Endothelial cell of umbilical vein (primary cell): ENCODE results near the gene CHRM4. TPM values are rescaled to one million over a fixed set of nuclear protein-coding genes. Genes with fewer than 3 reads are reported as not detected.

ENCODE experiments used
- BruUV-seq: library from RNA; stranded (reverse); fragments of 400-500 nt; replicated peaks from 2 replicates; lab custom pipeline; 2021; lab: Mats Ljungman, UMichigan
- CTCF ChIA-PET: fragments of 300-600, 350-600 bp; sonication (Branson Sonifier 250); formaldehyde crosslinking; loops from one replicate; lab custom pipeline; 2021; ENCODE audit warnings: antibody characterized with exemption, inconsistent platforms; lab: Charles Lee
- POLR2A ChIA-PET: fragments of 300-600, 350-600 bp; sonication (Branson Sonifier 250); formaldehyde crosslinking; loops from one replicate; lab custom pipeline; 2021; ENCODE audit warnings: antibody characterized with exemption, inconsistent platforms; lab: Charles Lee
- DNase-seq: peaks from one replicate; pipeline ENCODE4 v3.0.0-alpha.2; 2011; ENCODE audit warnings: low read depth, low spot score
- FAIRE-seq: peaks from 2 replicates; lab custom pipeline; 2011; peaks lifted over from hg19 to GRCh38; lab: Jason Lieb, UNC
- H2AFZ ChIP-seq: 2 replicates; pipeline ENCODE4 v1.6.0; 2012; ENCODE audit warnings: low read depth, low read length, control low read depth, inconsistent platforms
- H3K27ac ChIP-seq: 2 replicates; pipeline ENCODE4 v1.5.1; 2011; ENCODE audit warnings: low read depth, mild to moderate bottlenecking, control low read depth, low read length, moderate library complexity; ENCODE audit not compliant: insufficient read depth
- H3K27me3 ChIP-seq, 2 experiments: 2 replicates each; pipeline versions ENCODE4 v1.6.0 to v1.6.1; 2011; ENCODE audit warnings: low read length in 2 of 2, mixed read lengths in 1 of 2; ENCODE audit not compliant: control insufficient read depth in 2 of 2, insufficient read depth in 2 of 2
- H3K36me3 ChIP-seq, 2 experiments: 2 replicates in 1 of 2; 3 replicates in 1 of 2; pipeline ENCODE4 v1.5.1; 2011; ENCODE audit warnings: low read length in 2 of 2, mild to moderate bottlenecking in 1 of 2, moderate library complexity in 1 of 2; ENCODE audit not compliant: control insufficient read depth in 2 of 2, insufficient read depth in 2 of 2; ENCODE audit errors: extremely low read depth in 1 of 2
- H3K4me1 ChIP-seq: 3 replicates; pipeline ENCODE4 v1.5.1; 2011; ENCODE audit warnings: mild to moderate bottlenecking, low read length; ENCODE audit not compliant: control insufficient read depth, insufficient read depth; ENCODE audit errors: extremely low read depth
- H3K4me2 ChIP-seq: 2 replicates; pipeline ENCODE4 v1.6.1; 2011; ENCODE audit warnings: low read length, control low read depth, mixed read lengths; ENCODE audit not compliant: insufficient read depth
- H3K4me3 ChIP-seq, 3 experiments: fragments of 200-600 bp in 1 of 3; sonication (generic), shearing (Covaris generic) in 1 of 3; replicated peaks in 1 of 3; 2 replicates each; pipeline ENCODE4 v1.5.1; 2011 to 2016; ENCODE audit warnings: control low read depth in 3 of 3, low read length in 3 of 3, mild to moderate bottlenecking in 2 of 3, inconsistent platforms in 1 of 3, low read depth in 1 of 3, moderate library complexity in 1 of 3; ENCODE audit not compliant: insufficient read depth in 1 of 3
- H3K79me2 ChIP-seq: 2 replicates; pipeline ENCODE4 v1.6.0; 2012; ENCODE audit warnings: low read length, inconsistent platforms; ENCODE audit not compliant: control insufficient read depth, insufficient read depth
- H3K9ac ChIP-seq: replicated peaks from 2 replicates; pipeline ENCODE3; 2011; ENCODE audit warnings: low read length, control low read depth; ENCODE audit not compliant: insufficient read depth; ENCODE audit errors: extremely low read depth
- H3K9me1 ChIP-seq: replicated peaks from 3 replicates; pipeline ENCODE4 v1.6.0; 2011; ENCODE audit warnings: mild to moderate bottlenecking, low read length; ENCODE audit not compliant: control insufficient read depth, insufficient read depth; ENCODE audit errors: extremely low read depth
- H3K9me3 ChIP-seq: replicated peaks from 2 replicates; pipeline ENCODE4 v1.5.1; 2012; ENCODE audit warnings: low read length, inconsistent platforms; ENCODE audit not compliant: control insufficient read depth, insufficient read depth
- H4K20me1 ChIP-seq: replicated peaks from 2 replicates; pipeline ENCODE3; 2011; ENCODE audit warnings: mild to moderate bottlenecking, low read length; ENCODE audit not compliant: control insufficient read depth, insufficient read depth; ENCODE audit errors: extremely low read depth
- EZH2 ChIP-seq: IDR thresholded peaks from 2 replicates; pipeline ENCODE4 v1.6.1; 2012; ENCODE audit warnings: borderline replicate concordance, low read depth, mild to moderate bottlenecking, moderate library complexity, low read length, inconsistent platforms; ENCODE audit not compliant: severe bottlenecking
- FOS ChIP-seq: IDR thresholded peaks from 2 replicates; pipeline ENCODE4 v1.6.1; 2011; ENCODE audit warnings: mild to moderate bottlenecking, low read length, moderate library complexity, borderline replicate concordance; ENCODE audit not compliant: insufficient read depth
- GATA2 ChIP-seq: IDR thresholded peaks from 2 replicates; pipeline ENCODE4 v1.7.0; 2011; ENCODE audit warnings: low read depth, mild to moderate bottlenecking, moderate library complexity, mixed read lengths, low read length; ENCODE audit not compliant: insufficient read length, insufficient read depth
- JUN ChIP-seq: IDR thresholded peaks from 2 replicates; pipeline ENCODE4 v1.6.1; 2011; ENCODE audit warnings: borderline replicate concordance, low read depth; ENCODE audit not compliant: insufficient read length, insufficient read depth
- MAX ChIP-seq: IDR thresholded peaks from 2 replicates; pipeline ENCODE4 v1.6.1; 2011; ENCODE audit not compliant: insufficient read depth, insufficient read length
- MYC ChIP-seq: IDR thresholded peaks from one replicate; pipeline ENCODE4 v1.6.1; 2011; ENCODE audit warnings: mild to moderate bottlenecking, low read depth, low read length
- POLR2A ChIP-seq: IDR thresholded peaks from 2 replicates; pipeline ENCODE4 v1.6.1; 2012; ENCODE audit warnings: low read depth, mild to moderate bottlenecking, control low read depth, low read length
- POLR2AphosphoS5 ChIP-seq: IDR thresholded peaks from 2 replicates; pipeline ENCODE4 v1.6.1; 2012; ENCODE audit warnings: low read depth, mild to moderate bottlenecking, control low read depth, low read length, moderate library complexity; ENCODE audit not compliant: insufficient read depth
- dilution Hi-C: fragments of 300-500 bp; cut with MboI; formaldehyde crosslinking; loops from one replicate; pipeline ENCODE4 v1.15.0; 2019; ENCODE audit warnings: low sequenced_read_pairs; ENCODE audit not compliant: extremely low pct_ligation_motif_present
- intact Hi-C: fragments of 100-400 bp; cut with micrococcal nuclease; formaldehyde crosslinking; loops from one replicate; pipeline ENCODE4 v1.10.0; 2022
- polyA plus RNA-seq, 4 experiments: library from polyadenylated mRNA; depleted of rRNA in 3 of 4; stranded (reverse) in 3 of 4; unstranded in 1 of 4; fragments of >200 nt; gene quantifications; 2 replicates each; pipeline versions ENCODE4 v1.2.1 to v1.2.3, GENCODE V29; 2011 to 2012; ENCODE audit warnings: missing spikeins in 1 of 4
- total RNA-seq: library from RNA; stranded (reverse); gene quantifications from 2 replicates; pipeline ENCODE4 v1.2.3, GENCODE V29; 2021
- TF ChIP-seq, protein P1 (sequence below), 2 donors: IDR thresholded peaks; 1 replicate in 1 of 2; 2 replicates in 1 of 2; pipeline ENCODE4 v1.5.1; 2011; ENCODE audit warnings: low read length in 2 of 2, mild to moderate bottlenecking in 2 of 2, moderate library complexity in 2 of 2, control low read depth in 1 of 2, inconsistent platforms in 1 of 2, low read depth in 1 of 2; ENCODE audit not compliant: insufficient read depth in 1 of 2; ENCODE audit errors: extremely low read depth in 1 of 2

Gene CHRM4
- total and polyA plus RNA-seq, 2 donors (not counting 3 experiments of a cell fraction or from before 2014, with no cell fraction given), result 0.04 to 0.22 TPM

GRCh38 chr11:46397526-46397925 is 6.0 kb upstream of the CHRM4 start:
- TF ChIP-seq POLR2A, result no peak
- H4K20me1 ChIP-seq, result no peaks in the 10 kb centered on the region
- no peak for FAIRE-seq
- H2AFZ ChIP-seq, result no peak overlapping the region
- H3K9ac ChIP-seq, result no peak overlapping the region
- no peaks in the 10 kb centered on the region for H3K9me1 ChIP-seq
- no peak overlapping the region for H3K4me2 ChIP-seq
- H3K79me2 ChIP-seq, result no peaks in the 10 kb centered on the region
- intact Hi-C loops, result no loop called here
- H3K4me1 ChIP-seq, result no peaks in the 10 kb centered on the region
- no peak overlapping the region for H3K4me3 ChIP-seq
- dilution Hi-C loops, result no loop called here
- peaks cover 0 to 6% of the 10 kb centered on the region in 2 experiments for H3K27me3 ChIP-seq
- H3K36me3 ChIP-seq, result peaks cover 0 to 19% of the 10 kb centered on the region in 2 experiments
- POLR2A ChIA-PET, result no interaction called here
- BruUV-seq, result no TSS peak
- CTCF ChIA-PET, result interaction anchor here (3.7 kb wide), 1 partner anchor 9 kb away, joined by 22 read pairs; no protein-coding TSS in a partner anchor
- no peak overlapping the region for H3K27ac ChIP-seq
- no peak for DNase-seq
- H3K9me3 ChIP-seq, result no peaks in the 10 kb centered on the region

DNA sequence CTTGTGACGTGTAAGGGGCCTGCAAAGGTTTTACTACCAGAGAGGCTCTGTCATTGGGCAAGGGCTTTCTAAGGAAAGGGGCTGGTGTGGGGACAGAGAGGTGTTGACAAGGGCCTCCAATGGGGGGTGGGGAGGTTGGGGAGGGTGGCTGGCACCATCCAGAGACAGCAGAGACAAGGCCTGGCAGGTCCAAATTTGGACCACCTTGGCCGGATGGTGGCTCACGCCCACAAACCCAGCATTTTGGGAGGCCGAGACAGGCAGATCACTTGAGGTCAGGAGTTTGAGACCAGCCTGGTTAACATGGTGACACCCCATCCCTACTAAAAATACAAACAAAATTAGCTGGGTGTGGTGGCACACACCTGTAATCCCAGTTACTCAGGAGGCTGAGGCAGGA is 2.2 kb upstream of the CHRM4 start:
- no peak for TF ChIP-seq EZH2
- no peak for TF ChIP-seq JUN
- no peak for TF ChIP-seq FOS
- TF ChIP-seq MAX, result no peak
- no peak for TF ChIP-seq MYC
- no peak for TF ChIP-seq GATA2
- no peak for TF ChIP-seq POLR2A
- no peak for TF ChIP-seq POLR2AphosphoS5
- TF ChIP-seq, protein P1, sequence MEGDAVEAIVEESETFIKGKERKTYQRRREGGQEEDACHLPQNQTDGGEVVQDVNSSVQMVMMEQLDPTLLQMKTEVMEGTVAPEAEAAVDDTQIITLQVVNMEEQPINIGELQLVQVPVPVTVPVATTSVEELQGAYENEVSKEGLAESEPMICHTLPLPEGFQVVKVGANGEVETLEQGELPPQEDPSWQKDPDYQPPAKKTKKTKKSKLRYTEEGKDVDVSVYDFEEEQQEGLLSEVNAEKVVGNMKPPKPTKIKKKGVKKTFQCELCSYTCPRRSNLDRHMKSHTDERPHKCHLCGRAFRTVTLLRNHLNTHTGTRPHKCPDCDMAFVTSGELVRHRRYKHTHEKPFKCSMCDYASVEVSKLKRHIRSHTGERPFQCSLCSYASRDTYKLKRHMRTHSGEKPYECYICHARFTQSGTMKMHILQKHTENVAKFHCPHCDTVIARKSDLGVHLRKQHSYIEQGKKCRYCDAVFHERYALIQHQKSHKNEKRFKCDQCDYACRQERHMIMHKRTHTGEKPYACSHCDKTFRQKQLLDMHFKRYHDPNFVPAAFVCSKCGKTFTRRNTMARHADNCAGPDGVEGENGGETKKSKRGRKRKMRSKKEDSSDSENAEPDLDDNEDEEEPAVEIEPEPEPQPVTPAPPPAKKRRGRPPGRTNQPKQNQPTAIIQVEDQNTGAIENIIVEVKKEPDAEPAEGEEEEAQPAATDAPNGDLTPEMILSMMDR (IDR thresholded peaks at IDR 0.05; ENCODE audit: extremely low read depth in 1 of 2, insufficient read depth in 1 of 2, low read depth in 1 of 2, low read length in 2 of 2), result no peak

More for the DNA sequence above, 2.2 kb upstream of the CHRM4 start:
- ChIA-PET CTCF (interaction anchor here (2.6 to 7.2 kb wide), 2 partner anchors 97 to 145 kb away, joined by 23 to 99 read pairs; no protein-coding TSS in a partner anchor), POLR2A (no interaction called here)
- H3K4me1 ChIP-seq, result peaks cover 3% of the 10 kb centered on the region
- peaks cover 0 to 17% of the 10 kb centered on the region in 2 experiments for H3K36me3 ChIP-seq
- H3K27ac ChIP-seq, result no peak overlapping the region
- dilution Hi-C loops, result no loop called here
- H3K79me2 ChIP-seq, result no peaks in the 10 kb centered on the region
- no peak overlapping the region for H3K4me3 ChIP-seq
- no TSS peak for BruUV-seq
- no peak overlapping the region for H3K4me2 ChIP-seq
- intact Hi-C loops, result no loop called here
- H3K9me3 ChIP-seq, result no peaks in the 10 kb centered on the region
- no peak overlapping the region for H3K9ac ChIP-seq
- DNase-seq (no peak), FAIRE-seq (no peak)
- no peaks in the 10 kb centered on the region for H3K9me1 ChIP-seq
- H3K27me3 ChIP-seq, result peaks cover 14 to 25% of the 10 kb centered on the region in 2 experiments
- no peaks in the 10 kb centered on the region for H4K20me1 ChIP-seq
- no peak overlapping the region for H2AFZ ChIP-seq
